HepG2 (cell line): ENCODE data around the gene ELF1. TPM values are rescaled to one million over a fixed set of nuclear protein-coding genes. Genes with fewer than 3 reads are reported as not detected.

ENCODE experiments used
- ATAC-seq: fragments of 200-7000 bp; cut with Tn5 transposase; 3 replicates; pipeline ENCODE4 v1.9.1; 2020; ENCODE audit warnings: mild to moderate bottlenecking, moderate library complexity
- BruUV-seq: library from RNA; stranded (reverse); fragments of 400-500 nt; replicated peaks from 2 replicates; lab custom pipeline; 2021; lab: Mats Ljungman, UMichigan
- CTCF ChIA-PET: fragments of 300-600 bp; formaldehyde crosslinking; extraction: SDS; loops from one replicate; lab custom pipeline; 2021; ENCODE audit warnings: low total read pairs, inconsistent platforms, low intra/inter-chr PET ratio; lab: Yijun Ruan, JAX
- POLR2A ChIA-PET: fragments of 350-600 bp; sonication (Branson Sonifier 250); formaldehyde crosslinking; loops from one replicate; lab custom pipeline; 2020; ENCODE audit warnings: antibody characterized with exemption, inconsistent platforms; lab: Yijun Ruan, JAX
- DNase-seq: peaks from one replicate; pipeline ENCODE4 v3.0.0-alpha.2; 2015; ENCODE audit warnings: low spot score
- FAIRE-seq: peaks from 3 replicates; lab custom pipeline; 2011; peaks lifted over from hg19 to GRCh38; lab: Jason Lieb, UNC
- H2AFZ ChIP-seq: one replicate; pipeline ENCODE4 v1.6.1; 2011; ENCODE audit warnings: low read length, inconsistent platforms
- H3K27ac ChIP-seq: fragments of 300-600 bp; 3 replicates; pipeline ENCODE4 v1.8.0; 2011; ENCODE audit warnings: mixed run types, mild to moderate bottlenecking, mixed read lengths, low read length, inconsistent platforms; ENCODE audit not compliant: insufficient read depth; ENCODE audit errors: extremely low read length
- H3K27me3 ChIP-seq, 2 experiments: fragments of 200-600 bp in 1 of 2; 2 replicates in 1 of 2; 3 replicates in 1 of 2; pipeline versions ENCODE4 v1.6.0 to v1.8.0; 2011; ENCODE audit warnings: low read length in 2 of 2, mild to moderate bottlenecking in 2 of 2, moderate library complexity in 2 of 2, inconsistent platforms in 1 of 2; ENCODE audit not compliant: insufficient read depth in 2 of 2, control insufficient read depth in 1 of 2
- H3K36me3 ChIP-seq, 2 experiments: fragments of 200-600 bp in 1 of 2; replicated peaks in 1 of 2; 2 replicates in 1 of 2; 3 replicates in 1 of 2; pipeline versions ENCODE4 v1.5.1 to v1.8.0; 2011; ENCODE audit warnings: low read length in 2 of 2, inconsistent platforms in 1 of 2; ENCODE audit not compliant: insufficient read depth in 2 of 2, control insufficient read depth in 1 of 2
- H3K4me1 ChIP-seq: 2 replicates; pipeline ENCODE4 v1.5.1; 2012; ENCODE audit warnings: low read length, inconsistent platforms; ENCODE audit not compliant: insufficient read depth
- H3K4me2 ChIP-seq: 2 replicates; pipeline ENCODE4 v1.6.0; 2011; ENCODE audit warnings: low read depth, low read length, inconsistent platforms
- H3K4me3 ChIP-seq, 3 experiments: fragments of 200-600 bp in 1 of 3; sonication (generic), shearing (Covaris generic) in 1 of 3; replicated peaks in 1 of 3; 2 replicates each; pipeline ENCODE4 v1.5.1; 2011 to 2016; ENCODE audit warnings: low read length in 3 of 3, inconsistent platforms in 2 of 3, low read depth in 2 of 3, mild to moderate bottlenecking in 2 of 3, control low read depth in 1 of 3, mixed read lengths in 1 of 3; ENCODE audit not compliant: insufficient read depth in 1 of 3
- H3K79me2 ChIP-seq: one replicate; pipeline ENCODE4 v1.6.1; 2011; ENCODE audit warnings: low read length, inconsistent platforms; ENCODE audit not compliant: insufficient read depth
- H3K9ac ChIP-seq: 2 replicates; pipeline ENCODE4 v1.6.0; 2011; ENCODE audit warnings: mild to moderate bottlenecking, low read depth, low read length, inconsistent platforms; ENCODE audit not compliant: insufficient read depth
- H3K9me3 ChIP-seq: 2 replicates; pipeline ENCODE4 v1.5.1; 2012; ENCODE audit warnings: mild to moderate bottlenecking, low read length
- H4K20me1 ChIP-seq: 2 replicates; pipeline ENCODE4 v1.6.0; 2011; ENCODE audit warnings: inconsistent platforms, mild to moderate bottlenecking, low read length, moderate library complexity; ENCODE audit not compliant: insufficient read depth
- ATAD3A ChIP-seq: sonication (generic); formaldehyde crosslinking; IDR thresholded peaks from 2 replicates; pipeline ENCODE4 v1.4.0; 2020; ENCODE audit warnings: missing genetic modification reagents
- KLF15 ChIP-seq: sonication (generic); formaldehyde crosslinking; IDR thresholded peaks from 2 replicates; pipeline ENCODE4 v1.8.1; 2023; ENCODE audit warnings: borderline replicate concordance, mild to moderate bottlenecking, inconsistent platforms, missing genetic modification reagents, mixed read lengths
- MTA3 ChIP-seq: sonication (generic); formaldehyde crosslinking; IDR thresholded peaks from 2 replicates; pipeline ENCODE4 v1.4.0; 2020; ENCODE audit warnings: missing genetic modification reagents
- ZBTB42 ChIP-seq: sonication (generic); formaldehyde crosslinking; IDR thresholded peaks from 2 replicates; pipeline ENCODE4 v1.5.0; 2020; ENCODE audit warnings: mild to moderate bottlenecking, missing genetic modification reagents
- ZNF335 ChIP-seq: sonication (generic); formaldehyde crosslinking; IDR thresholded peaks from 2 replicates; pipeline ENCODE4 v1.4.0; 2020; ENCODE audit warnings: missing genetic modification reagents
- WGBS: methylation state at CpG from one replicate; pipeline ENCODE4 v1.1.6; 2017; ENCODE audit warnings: low lambda C conversion rate; 5-methylcytosine and 5-hydroxymethylcytosine counted together
- in situ Hi-C: cut with HindIII; loops from 2 replicates; pipeline ENCODE4 v1.10.0; 2017; ENCODE audit warnings: low pct_unique_long_range_greater_than_20kb; ENCODE audit not compliant: extremely low pct_ligation_motif_present
- intact Hi-C: fragments of 100-400 bp; cut with micrococcal nuclease; formaldehyde crosslinking; loops from one replicate; pipeline ENCODE4 v1.10.0; 2022; ENCODE audit not compliant: unreplicated experiment
- polyA plus RNA-seq, 8 experiments: library from polyadenylated mRNA; depleted of rRNA in 3 of 8; stranded (reverse) in 7 of 8; unstranded in 1 of 8; fragments of >200 nt; fragmentation: Illumina TruSeq in 4 of 8; extraction: Trizol in 4 of 8; gene quantifications; 2 replicates each; pipeline versions ENCODE4 v1.2.1 to v1.2.3, GENCODE V29; 2011 to 2016; ENCODE audit warnings: low read depth in 4 of 8, missing spikeins in 1 of 8, mixed read lengths in 1 of 8; ENCODE audit not compliant: insufficient read depth in 1 of 8
- total RNA-seq, 5 experiments: library from RNA; depleted of rRNA; stranded (reverse); fragments of >200 nt; fragmentation: Illumina TruSeq; extraction: Trizol; gene quantifications; 2 replicates each; pipeline ENCODE4 v1.2.3, GENCODE V29; 2016; ENCODE audit warnings: low read depth in 1 of 5
- TF ChIP-seq, protein P1 (sequence below): sonication (generic); formaldehyde crosslinking; IDR thresholded peaks from 2 replicates; pipeline ENCODE4 v1.8.1; 2023; ENCODE audit warnings: mild to moderate bottlenecking, moderate library complexity, missing genetic modification reagents
- TF ChIP-seq, protein P2 (sequence below): sonication (generic); formaldehyde crosslinking; IDR thresholded peaks from 2 replicates; pipeline ENCODE4 v1.4.0; 2020; ENCODE audit warnings: missing genetic modification reagents
- TF ChIP-seq, protein P3 (sequence below): sonication (generic); formaldehyde crosslinking; IDR thresholded peaks from 2 replicates; pipeline ENCODE4 v1.5.1; 2020; ENCODE audit warnings: missing genetic modification reagents, mild to moderate bottlenecking, borderline replicate concordance
- TF ChIP-seq, protein P4 (sequence below): sonication (generic); formaldehyde crosslinking; IDR thresholded peaks from 2 replicates; pipeline ENCODE4 v1.4.0; 2020; ENCODE audit warnings: missing genetic modification reagents
- TF ChIP-seq, protein P5 (sequence below): sonication (generic); formaldehyde crosslinking; IDR thresholded peaks from 2 replicates; pipeline ENCODE4 v1.4.0; 2020; ENCODE audit warnings: missing genetic modification reagents

ELF1 gene
- total and polyA plus RNA-seq, 2 of the 13 experiments (the other 11 are each of a cell fraction or from before 2014, with no cell fraction given), result 24.6 to 71.5 TPM

DNA sequence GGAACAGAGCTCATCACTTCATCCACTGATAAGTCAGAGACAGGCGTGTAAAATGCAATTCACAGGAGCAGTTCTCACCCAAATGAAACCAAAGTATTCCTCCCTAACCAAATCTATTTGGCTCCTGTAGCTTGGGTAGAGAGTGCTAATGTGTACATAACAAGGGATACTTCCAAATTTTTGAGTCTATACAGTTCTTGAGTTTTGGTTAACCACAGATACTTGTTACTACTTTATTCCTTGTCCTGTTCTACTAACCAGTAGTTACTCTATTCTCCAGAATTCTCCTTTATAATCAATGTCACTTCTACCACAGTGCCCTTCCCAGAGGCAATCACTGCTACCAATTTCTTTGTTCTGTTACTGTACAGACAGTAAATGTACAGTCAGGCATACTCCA, 57.3 kb downstream of the ELF1 start:
- H3K9me3 ChIP-seq, result no peaks in the 10 kb centered on the region
- peaks cover 13 to 21% of the 10 kb centered on the region in 2 experiments for H3K36me3 ChIP-seq
- no peaks in the 10 kb centered on the region for H3K27me3 ChIP-seq
- H4K20me1 ChIP-seq, result peaks cover 15% of the 10 kb centered on the region
- DNase-seq (no peak), ATAC-seq (no peak), FAIRE-seq (no peak)
- no peak overlapping the region for H3K4me3 ChIP-seq
- TF ChIP-seq KLF15 (CRISPR knock-in tag) (no peak), ZNF335 (CRISPR knock-in tag) (no peak), MTA3 (CRISPR knock-in tag) (no peak)
- TF ChIP-seq, protein P1, sequence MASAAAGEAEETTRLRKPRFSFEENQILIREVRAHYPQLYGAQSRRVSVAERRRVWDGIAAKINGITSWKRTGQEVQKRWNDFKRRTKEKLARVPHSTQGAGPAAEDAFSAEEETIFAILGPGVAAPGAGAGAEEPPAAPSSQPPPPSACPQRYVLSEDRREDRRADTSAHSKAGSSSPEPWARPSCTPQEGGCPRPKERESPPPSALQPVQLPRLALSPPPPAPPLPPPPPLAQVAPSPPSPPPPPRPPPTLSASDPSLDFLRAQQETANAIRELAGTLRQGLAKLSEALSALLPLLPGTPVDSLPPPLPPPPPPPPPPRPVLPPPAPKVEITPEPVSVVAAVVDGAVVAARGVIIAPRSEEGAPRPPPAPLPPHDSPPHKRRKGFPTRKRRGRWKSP (CRISPR knock-in tag), result no peak
- TF ChIP-seq, protein P2, sequence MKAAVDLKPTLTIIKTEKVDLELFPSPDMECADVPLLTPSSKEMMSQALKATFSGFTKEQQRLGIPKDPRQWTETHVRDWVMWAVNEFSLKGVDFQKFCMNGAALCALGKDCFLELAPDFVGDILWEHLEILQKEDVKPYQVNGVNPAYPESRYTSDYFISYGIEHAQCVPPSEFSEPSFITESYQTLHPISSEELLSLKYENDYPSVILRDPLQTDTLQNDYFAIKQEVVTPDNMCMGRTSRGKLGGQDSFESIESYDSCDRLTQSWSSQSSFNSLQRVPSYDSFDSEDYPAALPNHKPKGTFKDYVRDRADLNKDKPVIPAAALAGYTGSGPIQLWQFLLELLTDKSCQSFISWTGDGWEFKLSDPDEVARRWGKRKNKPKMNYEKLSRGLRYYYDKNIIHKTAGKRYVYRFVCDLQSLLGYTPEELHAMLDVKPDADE (CRISPR knock-in tag), result no peak
- intact Hi-C loops (no loop called here), in situ Hi-C loops (no loop called here)
- CTCF ChIA-PET, result no interaction called here
- H2AFZ ChIP-seq, result no peak overlapping the region
- H3K9ac ChIP-seq, result no peak overlapping the region
- WGBS, result 100% methylated on average over 1 of the region's 1 CpG
- H3K27ac ChIP-seq, result peak overlapping the region; percentile 33
- H3K79me2 ChIP-seq, result peaks cover 55% of the 10 kb centered on the region
- H3K4me2 ChIP-seq, result no peak overlapping the region
- POLR2A ChIA-PET, result no interaction called here
- BruUV-seq, result no TSS peak
- peaks cover 35% of the 10 kb centered on the region for H3K4me1 ChIP-seq

DNA sequence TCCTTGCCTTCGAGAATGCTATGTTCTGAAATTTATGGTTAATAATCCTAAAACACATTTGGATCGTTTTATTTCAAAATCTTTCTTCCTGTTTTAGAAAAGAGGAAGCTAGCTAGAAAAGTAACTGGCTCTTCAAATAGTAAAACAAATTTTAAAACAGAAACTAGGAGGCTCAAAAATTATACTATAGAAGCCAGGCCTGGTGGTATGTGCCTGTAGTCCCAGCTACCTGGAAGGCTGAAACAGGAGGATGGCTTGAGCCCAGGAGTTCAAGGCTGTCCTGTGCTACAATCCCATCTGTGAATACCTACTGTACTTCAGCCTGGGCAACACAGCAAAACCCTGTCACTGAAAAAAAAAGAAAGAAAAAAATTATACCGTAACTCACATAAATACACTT, 57.9 kb downstream of the ELF1 start:
- Histone ChIP-seq H3K27me3 (no peaks in the 10 kb centered on the region), H3K79me2 (peaks cover 49% of the 10 kb centered on the region), H4K20me1 (peaks cover 15% of the 10 kb centered on the region), H3K27ac (peak overlapping the region; percentile 33), H3K9ac (no peak overlapping the region), H3K4me3 (no peak overlapping the region), H2AFZ (no peak overlapping the region), H3K9me3 (no peaks in the 10 kb centered on the region), H3K4me1 (peaks cover 35% of the 10 kb centered on the region), H3K36me3 (peaks cover 13 to 21% of the 10 kb centered on the region in 2 experiments), H3K4me2 (no peak overlapping the region)
- ChIA-PET CTCF (no interaction called here), POLR2A (no interaction called here)
- intact Hi-C loops, result no loop called here
- ATAC-seq (peak; percentile 58; the same call in 2 of the 3 replicates), DNase-seq (no peak), FAIRE-seq (no peak)
- in situ Hi-C loops, result no loop called here
- 93% methylated on average over 3 of the region's 3 CpGs for WGBS
- no TSS peak for BruUV-seq
- TF ChIP-seq ATAD3A (no peak), ZBTB42 (CRISPR knock-in tag) (no peak)
- TF ChIP-seq, protein P3, sequence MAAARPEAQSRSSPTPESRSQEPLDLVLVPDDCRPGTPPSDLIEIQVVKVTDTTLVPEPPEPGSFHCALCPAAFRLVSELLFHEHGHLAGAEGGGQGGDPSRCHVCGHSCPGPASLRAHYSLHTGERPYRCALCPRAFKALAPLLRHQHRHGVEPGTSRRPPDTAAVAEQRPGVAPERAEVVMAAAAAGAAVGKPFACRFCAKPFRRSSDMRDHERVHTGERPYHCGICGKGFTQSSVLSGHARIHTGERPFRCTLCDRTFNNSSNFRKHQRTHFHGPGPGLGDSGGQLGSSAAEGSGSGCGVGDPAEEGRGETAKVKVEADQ, result peak; percentile 86; the same call in 1 of the 2 replicates
- TF ChIP-seq, protein P4, sequence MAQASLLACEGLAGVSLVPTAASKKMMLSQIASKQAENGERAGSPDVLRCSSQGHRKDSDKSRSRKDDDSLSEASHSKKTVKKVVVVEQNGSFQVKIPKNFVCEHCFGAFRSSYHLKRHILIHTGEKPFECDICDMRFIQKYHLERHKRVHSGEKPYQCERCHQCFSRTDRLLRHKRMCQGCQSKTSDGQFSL (CRISPR knock-in tag), result no peak
- TF ChIP-seq, protein P5, sequence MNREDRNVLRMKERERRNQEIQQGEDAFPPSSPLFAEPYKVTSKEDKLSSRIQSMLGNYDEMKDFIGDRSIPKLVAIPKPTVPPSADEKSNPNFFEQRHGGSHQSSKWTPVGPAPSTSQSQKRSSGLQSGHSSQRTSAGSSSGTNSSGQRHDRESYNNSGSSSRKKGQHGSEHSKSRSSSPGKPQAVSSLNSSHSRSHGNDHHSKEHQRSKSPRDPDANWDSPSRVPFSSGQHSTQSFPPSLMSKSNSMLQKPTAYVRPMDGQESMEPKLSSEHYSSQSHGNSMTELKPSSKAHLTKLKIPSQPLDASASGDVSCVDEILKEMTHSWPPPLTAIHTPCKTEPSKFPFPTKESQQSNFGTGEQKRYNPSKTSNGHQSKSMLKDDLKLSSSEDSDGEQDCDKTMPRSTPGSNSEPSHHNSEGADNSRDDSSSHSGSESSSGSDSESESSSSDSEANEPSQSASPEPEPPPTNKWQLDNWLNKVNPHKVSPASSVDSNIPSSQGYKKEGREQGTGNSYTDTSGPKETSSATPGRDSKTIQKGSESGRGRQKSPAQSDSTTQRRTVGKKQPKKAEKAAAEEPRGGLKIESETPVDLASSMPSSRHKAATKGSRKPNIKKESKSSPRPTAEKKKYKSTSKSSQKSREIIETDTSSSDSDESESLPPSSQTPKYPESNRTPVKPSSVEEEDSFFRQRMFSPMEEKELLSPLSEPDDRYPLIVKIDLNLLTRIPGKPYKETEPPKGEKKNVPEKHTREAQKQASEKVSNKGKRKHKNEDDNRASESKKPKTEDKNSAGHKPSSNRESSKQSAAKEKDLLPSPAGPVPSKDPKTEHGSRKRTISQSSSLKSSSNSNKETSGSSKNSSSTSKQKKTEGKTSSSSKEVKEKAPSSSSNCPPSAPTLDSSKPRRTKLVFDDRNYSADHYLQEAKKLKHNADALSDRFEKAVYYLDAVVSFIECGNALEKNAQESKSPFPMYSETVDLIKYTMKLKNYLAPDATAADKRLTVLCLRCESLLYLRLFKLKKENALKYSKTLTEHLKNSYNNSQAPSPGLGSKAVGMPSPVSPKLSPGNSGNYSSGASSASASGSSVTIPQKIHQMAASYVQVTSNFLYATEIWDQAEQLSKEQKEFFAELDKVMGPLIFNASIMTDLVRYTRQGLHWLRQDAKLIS (CRISPR knock-in tag), result no peak
